ENCODE results near the gene CTR9.
"Not testable (repeated sequence)": the region's sequence is repeated elsewhere in the genome, so short reads cannot be mapped to it uniquely, and the experiment has no call there.

Gene CTR9

DNA sequence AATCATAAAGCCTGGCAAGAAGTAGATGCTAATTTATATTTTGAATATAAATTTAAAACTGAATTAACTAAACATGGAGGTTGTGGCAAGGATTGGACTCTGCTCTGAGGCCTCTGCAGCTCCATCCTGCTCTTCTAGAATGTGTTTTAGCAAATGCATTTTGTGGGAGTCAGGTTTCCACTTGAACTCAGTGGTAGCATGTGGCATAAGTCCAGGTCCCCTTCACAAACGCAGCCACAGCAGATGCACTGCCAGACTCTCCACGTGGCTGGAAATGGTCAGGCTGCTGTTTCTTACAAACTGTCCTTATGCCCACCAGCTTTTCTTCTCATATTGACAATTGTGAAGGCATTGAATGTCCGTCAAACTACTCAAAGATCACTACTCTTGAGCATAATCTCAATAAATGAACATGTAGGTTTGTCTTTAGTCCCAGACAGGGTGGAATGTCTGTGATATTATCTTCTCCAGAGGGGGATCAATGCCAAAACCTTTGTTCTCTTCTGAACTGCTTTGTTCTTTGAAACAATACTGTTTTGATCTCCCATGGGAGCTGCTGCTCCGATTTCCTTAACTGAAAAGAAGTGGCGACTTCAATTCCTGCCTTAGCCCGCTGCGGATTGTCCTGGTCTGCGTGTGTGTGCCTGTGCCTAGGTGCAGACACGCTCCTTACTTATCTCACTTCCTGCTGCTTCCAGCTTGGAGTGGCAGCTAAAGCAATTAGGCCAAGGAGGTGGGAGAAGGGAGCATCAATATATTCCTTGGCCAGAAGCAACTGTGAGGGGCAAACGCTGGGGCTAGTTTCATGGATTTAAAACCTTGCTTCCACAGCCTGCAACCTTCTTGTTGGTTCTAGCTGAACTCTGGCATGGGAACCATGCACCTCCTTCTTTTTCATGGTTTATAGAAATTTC lies 33.4 kb downstream of the CTR9 start:
- DNase-seq = no peak

DNA sequence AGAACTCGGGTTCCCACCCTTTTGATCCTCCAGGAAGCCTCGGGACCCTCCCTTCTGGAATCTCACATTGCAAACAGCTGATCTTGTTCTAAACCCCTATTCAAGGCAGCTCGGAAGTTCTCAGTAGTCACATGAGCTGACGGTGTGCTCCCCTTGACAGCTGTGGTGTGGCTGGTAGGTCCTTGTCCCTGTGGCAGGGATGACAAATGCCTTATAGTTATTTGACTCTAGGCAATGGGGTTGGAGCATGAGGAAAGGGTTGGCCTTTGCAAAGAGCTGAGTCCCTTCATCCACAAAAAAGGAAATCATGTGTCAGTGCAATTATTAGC lies 34.1 kb downstream of the CTR9 start:
- no peak for DNase-seq

DNA sequence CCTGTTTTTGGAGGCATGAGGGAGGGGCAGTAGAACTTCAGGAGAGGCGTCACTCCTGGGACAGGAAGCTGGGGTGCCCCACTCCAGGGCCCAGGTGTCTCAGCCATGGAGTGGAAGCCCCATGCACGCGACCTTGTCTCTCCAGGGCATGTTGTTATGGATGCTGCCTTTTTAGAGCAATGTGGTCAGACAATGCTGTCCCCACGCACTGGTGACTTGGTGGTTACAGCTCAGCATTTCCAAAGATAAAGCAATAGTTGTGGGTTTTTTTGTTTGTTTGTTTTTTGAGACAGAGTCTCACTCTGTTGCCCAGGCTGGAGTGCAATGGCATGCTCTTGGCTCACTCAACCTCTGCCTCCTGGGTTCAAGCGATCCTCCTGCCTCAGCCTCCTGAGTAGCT lies 35.4 kb downstream of the CTR9 start:
- DNase-seq = no peak

DNA sequence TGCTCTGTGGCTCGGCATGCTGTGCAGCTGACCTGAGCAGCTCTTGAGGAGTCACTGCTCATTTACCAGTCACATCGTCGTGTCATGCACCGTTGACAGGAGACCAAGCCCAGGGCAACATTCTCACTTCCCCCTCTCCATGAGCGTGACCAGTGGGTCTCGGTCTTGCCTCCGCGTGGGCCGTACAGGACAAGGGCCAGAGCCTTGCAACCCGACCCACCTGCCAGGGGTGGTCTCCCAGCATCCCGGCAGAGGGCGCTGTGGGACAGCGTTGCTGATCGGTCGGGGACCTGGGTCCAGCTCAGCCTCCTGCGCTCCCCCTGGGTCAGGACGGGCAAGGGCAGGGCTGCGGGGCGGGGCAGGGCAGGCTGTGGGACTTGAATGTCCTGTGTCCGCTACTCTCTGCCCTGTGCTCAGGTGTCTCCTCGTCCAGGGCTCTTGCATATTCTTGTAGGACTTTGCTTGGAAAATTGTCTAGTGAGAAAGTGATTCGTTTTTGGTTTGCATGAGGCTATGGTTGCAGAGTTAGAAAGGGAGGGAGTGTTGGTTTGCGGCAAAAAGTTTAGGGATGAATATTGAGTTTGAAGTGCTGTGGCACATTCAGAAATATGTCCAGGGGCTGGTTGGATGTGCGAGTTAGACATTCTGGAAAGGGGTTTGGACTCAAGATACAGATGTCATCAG lies 41.5 kb downstream of the CTR9 start:
- DNase-seq = peak; percentile 82

DNA sequence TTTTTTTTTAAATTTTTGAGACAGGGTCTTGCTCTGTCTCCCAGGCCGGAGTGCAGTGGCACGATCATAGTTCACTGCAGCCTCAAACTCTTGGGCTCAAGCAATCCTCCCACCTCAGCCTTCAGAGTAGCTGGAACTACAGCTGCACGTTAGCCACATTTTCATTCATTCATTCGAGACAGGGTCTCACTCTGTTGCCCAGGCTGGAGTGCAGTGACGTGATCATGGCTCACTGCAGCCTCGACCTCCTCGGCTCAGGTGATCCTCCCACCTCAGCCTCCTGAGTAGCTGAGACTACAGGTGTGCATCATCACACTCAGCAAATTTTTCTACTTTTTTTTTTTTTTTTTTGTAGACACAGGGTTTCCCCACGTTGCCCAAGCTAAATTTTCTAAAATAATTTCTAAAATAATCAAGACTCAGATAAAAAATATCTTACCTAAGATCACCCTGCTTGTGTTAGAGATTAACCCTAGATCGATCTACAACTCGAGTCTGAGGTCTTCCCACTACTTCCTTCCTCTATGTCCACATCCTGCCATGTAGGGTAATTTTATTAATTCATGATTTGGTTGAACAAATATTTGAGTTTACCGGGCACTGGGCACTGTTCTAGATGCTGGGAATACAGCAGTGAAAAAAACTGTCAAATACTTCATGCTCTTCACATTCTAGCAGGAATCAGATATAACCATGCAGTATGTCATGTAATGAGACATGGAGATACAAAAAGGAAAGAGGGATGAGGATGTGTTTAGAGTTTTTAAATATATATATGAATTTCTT lies 42.6 kb downstream of the CTR9 start:
- no peak for DNase-seq

DNA sequence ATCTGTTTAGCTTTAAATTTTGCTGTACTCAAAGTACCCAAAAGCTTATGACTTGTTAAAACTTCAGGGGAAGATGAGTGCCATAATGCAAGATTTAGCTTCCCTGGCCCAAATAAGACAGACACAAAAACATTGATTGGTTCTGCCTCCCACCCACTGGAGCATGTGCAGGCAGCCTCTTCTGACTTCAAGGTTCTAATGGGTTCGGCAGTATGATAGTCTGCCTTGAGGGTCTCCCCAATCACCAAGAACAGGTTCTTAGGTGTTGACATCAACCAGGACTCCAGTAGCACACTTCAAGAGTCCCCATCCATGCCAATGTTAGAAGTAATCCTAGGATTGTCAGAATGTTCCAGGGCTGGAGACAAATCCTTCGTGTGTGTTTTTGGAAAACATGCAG lies 45.1 kb downstream of the CTR9 start:
- DNase-seq = no peak

DNA sequence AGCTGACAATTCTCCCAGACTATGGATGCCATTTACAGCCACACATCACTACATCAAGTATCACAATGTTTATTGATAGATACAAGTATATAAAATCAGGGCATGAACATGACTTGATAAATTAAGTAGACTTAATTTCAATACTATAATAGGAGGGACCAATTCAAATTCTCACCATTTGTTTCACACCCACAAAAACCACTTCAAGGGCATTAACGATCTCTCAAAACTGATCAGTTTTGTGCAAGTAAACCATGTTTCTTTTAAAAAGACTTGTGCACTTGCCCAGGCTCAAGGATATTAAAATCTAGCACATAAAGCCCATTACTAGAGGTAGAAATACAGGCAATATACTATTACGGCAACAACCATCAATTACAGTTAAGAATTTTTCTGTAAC lies 46.0 kb downstream of the CTR9 start:
- peak; percentile 47 for DNase-seq

DNA sequence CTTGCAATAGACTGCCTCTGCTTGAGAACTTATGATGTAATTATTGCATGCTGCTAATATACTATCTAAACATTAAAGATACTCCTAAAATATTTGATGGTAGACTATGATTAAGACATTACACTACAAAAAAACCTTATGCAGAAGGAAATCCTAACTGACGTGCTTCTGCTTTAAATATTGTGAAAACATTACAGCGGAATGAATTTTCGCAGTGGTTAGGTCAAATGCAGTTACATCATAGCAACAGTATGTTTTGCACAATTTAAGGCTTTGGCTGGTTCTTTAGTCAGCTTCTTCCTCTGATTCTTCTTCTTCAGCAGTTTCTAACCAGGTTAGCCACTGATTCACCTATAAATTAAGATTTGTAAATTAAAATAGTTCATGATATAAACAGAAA lies 46.5 kb downstream of the CTR9 start:
- DNase-seq = no peak

DNA sequence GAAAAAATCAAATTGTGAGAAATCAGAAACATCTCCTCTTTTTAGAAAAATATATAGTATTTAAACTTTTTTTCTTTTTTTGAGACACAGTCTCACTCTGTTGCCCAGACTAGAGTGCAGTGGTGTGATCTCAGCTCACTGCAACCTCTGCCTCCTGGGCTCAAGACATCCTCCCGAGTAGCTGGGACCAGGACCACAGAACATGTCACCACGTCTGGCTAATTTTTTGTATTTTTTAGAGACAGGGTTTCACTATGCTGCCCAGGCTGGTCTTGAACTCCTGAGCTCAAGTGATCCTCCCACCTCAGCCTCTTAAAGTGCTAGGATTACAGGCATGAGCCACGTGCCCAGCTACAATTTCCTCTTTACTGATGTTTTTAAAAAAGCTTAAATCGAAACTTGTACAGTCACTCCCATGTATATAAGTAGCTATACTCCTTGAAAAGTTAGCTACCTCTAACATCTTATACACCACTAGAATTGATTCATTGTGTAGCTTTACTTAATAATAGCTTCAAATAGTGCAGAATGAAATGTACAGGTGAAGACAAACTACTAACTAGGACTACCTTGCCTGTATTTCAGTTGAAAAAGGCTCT lies 47.4 kb downstream of the CTR9 start:
- DNase-seq = no peak

DNA sequence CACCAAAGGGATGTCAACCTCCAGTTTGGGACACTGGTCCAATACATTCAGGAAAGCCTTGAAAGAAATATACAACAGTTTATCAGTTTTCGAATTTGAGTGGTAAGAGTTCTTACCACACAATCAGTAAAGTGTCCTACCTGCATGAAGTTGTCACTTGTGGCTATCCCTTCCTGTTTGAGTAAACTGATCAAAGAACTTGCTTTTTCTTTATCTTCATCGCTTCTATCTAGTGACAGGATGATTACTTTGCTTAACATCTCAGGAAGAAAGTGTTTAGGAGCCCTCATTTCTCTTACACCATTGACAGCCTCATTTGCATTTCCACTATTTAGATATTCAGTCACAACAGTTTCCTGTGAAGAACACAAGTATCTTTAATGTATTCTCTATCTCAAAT lies 49.2 kb downstream of the CTR9 start:
- DNase-seq = peak; percentile 37

DNA sequence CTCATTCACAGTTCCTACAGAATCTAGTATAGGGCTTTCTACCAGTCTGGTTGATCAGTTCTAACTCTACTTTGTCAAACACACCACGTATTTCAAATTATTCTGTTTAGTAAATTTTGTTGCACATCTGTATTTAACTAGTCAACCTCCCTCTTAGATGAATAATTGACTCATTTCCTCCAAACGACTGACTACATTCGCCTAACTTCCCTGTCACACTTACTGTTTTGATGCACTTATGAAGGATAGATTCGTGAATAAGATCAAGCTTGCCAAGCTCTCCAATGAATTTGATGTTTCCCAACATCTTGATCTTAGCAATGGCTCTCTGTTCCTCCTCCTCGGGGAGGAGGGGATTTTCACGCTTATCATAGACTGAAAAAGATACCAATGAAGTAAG lies 52.6 kb downstream of the CTR9 start:
- DNase-seq = no peak

DNA sequence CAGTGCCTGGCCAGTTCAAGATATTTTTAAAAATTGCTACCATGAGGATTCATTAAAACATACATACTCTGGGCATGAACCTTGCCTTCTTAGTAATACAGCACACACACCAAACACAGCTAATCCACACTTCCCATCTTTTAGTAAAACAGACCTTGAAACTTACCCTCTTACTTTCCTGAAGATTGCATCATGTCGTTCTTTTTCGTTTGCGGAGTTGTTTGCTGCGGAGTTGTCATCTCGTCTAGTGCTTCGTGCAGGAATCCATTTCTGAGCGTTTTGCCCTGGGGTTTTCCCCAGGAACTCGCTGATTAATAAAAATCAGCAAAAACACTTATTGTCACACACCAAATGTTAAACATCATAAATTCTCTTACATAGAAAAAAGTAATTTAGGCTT lies 54.7 kb downstream of the CTR9 start:
- DNase-seq = no peak

DNA sequence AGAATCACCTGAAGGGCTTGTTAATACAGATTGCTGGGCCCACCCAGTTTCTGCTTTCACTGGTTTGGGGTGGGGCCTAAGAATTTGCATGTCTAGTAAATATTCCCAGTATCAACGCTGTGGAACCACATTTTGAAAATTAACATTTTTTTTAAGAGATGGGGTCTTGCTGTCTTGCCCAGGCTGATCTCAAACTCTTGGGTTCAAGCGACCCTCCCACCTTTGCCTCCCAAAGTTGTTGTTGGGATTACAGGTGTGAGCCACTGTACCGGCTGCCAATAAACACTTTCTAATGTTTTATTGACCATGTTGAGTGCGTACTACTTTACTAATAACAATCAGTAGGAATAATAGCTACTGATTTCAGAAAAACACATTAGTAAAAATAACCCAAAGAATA lies 55.2 kb downstream of the CTR9 start:
- DNase-seq = no peak

DNA sequence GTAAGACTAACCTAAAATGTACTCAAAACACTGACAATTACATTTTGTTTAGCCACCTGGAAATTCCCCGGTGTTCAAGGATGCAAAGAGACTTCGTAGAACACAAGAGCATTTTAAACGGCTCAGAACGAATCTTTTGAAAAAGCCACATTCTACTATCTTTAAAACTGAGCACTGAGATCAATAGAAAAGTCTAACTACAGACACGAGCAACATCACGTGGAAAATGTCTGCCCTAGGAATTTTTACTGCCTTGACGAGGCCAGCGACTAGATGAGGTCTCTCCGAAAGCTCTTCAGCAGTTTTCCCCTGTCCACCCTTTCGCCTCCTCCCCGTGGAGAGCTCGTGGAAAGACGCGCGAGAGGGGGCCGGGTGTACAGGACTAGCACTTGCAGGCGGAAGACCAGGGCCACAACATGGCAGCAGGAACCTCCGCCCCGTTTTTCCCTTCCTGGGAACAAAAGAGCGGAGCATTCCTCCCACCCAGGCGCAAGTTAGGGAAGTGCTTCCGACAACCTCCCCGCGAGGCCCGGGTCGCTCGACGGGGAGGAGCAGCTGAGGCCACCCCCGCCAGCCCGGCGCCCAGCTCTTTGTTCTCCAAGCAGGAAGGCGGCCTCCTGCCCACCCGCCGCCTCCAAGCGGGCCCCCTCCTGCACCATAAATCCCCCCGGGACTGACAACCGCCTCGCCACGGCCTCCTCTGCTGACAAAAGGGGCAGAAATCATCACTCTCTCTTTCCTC lies 56.6 kb downstream of the CTR9 start:
- DNase-seq = peak; percentile 47

DNA sequence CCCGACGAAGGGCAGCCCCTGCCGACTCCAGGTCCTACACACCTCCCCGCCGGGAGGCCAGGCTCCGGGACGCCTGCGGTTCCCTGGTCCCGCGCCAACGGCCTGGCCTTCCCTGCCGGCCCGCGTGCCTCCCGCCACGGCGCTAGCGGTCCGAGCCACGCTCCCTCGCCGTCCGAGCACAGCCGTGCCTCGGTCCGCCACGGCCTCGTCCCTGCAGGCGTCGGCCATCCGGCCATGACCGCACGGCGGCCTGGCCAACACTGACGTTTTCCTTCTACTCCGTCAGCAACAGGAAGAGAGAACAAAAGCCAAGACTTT lies 57.1 kb downstream of the CTR9 start:
- DNase-seq = no peak

DNA sequence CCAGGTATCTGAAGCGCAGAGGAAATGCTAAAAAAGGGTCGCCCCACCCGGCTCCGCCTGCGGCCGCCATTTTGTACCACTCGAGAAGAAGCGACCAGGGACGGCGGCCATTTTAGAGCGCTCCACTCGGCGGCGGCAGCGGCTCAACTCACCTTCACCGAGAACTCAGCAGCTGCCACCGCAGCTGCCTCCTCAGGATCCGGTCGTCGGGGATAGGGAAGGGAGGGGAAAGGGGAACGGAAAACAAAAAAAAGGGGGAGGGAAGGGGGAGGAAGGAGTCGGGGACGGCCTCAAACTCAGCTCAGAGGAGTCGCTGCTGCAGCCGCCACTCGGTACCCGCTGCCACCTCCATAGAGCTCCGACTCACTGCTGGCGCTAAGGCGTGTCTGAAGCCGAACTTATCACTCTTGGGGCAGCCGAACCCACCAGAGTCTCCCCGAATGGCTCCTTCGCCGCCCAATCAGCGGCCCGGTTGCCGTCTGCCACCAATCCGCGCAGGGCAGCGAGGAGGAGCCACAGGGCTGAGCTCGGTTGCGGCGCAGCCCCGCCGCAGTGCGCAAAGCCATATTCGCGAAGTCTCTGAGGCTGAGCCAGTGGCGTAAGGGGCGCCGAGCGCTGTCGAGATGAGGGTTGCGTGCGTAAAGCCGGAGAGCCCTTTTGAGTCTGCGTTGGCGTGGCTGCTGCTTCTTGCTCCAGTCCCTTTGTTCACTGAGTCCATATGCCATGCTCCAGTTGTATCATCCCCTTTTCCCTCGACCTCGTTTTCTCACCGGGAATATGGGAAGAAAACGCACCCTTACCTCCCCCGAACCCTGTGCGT lies 57.7 kb downstream of the CTR9 start, which contains the start of gene EIF4G2:
Gene EIF4G2 (minus strand): TSS at position 374 of the 820 bp plus-strand sequence.
- DNase-seq = peak; percentile 99

DNA sequence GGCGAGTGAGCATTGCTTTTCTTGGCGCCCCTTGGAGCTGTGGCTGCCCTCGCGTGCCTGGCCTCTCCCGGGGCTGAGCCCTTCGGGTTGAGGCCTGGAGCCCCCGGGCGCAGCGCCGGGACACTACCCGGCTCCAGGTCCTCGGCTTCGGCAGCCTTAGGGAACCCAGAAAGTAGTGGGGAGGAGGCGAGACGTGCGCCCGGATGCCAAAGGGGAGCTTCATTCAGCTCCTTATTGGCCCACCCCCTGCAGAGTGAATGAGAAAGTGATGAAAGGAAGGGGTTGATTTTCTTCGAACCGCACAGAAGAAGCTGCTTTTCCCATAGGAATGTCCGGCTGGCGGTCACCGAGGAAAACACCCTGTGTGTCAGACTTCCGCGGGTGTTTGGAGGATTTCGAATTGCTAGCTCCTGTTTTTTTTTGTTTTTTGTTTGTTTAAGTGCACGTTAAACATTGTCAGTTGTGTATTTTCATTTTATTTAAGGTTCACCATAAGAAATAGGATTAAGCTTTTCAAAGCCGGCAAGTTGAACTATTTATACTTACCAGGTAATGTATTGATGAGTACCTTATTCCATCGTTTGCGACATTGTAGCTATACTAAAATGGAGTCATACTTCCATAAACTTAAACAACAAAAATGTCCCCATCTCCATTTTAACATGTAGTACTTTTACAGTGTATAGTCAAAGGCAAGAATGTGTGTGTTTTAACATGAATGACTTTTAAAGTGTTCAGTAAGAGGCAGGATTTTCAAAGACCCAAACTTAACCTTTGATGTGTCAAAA lies 58.5 kb downstream of the CTR9 start:
- DNase-seq = peak; percentile 50

DNA sequence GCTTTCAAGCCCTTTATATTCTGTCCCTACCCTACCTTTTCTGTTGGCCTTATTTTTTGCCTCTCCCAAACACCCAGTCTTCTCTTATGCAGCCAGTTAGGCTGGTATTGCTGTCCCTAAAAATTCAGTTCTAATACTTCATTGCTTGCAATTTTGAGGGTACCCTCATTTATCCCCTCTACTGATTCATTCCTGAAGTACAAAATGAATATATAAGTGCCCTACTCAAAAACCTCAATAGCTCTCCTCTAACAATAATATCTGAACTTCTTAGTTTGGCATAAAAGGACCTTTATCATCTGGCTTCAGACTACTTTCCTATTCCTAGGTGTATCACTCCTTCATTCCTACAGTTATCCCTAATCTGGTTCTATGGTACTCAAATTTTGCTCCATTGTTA lies 62.9 kb downstream of the CTR9 start:
- DNase-seq = no peak

DNA sequence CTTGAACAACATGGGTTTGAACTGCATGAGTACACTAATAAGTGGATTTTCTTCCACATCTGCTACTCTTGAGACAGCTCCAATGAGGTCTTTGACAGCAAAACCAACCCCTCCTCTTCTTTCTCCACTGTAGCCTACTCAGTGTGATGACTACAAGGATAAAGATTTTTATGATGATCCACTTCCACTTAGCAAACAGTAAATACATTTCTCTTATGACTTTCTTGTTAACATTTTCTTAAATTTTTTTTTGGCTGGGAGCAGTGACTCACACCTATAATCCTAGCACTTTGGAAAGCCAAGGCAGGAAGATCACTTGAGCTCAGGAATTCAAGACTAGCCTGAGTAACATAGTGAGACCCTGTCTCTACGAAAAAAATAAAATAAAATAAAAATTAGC lies 67.5 kb downstream of the CTR9 start:
- DNase-seq = no peak

DNA sequence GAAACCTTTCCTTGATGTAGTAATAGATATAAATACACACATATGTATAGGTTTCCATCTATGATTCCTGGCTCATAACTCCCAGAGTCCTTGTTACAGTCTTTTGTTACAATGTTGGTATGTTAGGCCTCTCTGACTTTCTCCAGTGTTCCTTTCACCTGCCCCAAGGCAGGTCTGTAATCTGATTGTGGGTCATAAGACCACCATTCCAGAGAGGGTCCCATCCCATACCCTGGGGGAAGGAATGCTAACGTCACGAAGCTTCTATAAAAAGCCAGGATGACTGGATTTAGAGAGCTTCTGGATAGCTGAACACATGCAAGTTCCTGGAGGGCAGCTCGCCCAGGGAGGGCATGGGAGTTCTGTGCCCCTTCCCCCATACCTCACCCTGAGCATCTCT lies 71.4 kb downstream of the CTR9 start:
- DNase-seq = not testable (repeated sequence)

DNA sequence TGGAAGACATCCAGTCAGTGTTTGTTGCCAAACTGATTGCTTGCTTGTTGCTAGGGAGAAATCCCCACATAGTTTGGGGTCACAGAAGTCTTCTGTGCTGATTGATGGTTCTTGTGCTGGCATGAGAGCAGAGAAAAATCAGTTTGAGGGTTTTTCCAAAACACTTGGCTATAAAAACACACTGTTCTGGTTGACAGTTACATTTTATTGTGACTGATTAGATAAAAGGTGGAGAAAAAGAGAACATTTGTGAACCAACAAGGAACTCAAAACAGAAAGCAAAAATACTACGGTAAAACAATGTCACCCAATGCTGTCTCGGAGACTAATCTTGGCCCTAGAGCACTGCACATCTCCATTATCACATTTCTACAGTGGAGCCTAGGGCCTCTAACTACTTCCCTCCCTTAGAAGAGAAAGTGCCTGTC lies 72.1 kb downstream of the CTR9 start:
- DNase-seq = no peak

All from CD4-positive, alpha-beta T cell treated with Interleukin-10 for 1 hour (primary cell).